Measurements from ENCODE around the gene ZMYND12.

DNA sequence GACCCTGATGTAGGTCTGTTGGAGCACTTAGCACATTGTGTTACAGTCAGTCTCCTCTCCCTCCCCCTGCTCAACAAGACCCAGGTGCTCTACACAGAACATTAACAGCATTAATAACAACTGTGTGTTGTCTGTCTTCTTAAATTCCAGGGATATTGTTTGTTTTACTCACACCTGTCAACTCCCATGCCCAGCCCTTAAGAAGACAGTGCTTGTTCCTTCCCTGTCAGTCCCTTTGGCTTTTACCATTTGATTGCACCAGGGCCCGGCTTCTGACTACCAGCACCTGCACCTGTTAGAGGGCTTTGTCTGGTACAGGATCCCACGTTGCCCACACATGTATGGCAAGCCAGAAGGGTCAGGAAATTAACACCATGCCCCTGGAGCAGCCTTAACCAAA lies 63.6 kb downstream of the ZMYND12 start:
- TF ChIP-seq POLR2A (IDR thresholded peaks at IDR 0.05; ENCODE audit: low read depth, low read length) (no peak), MAFK (IDR thresholded peaks at IDR 0.05; ENCODE audit: low read depth, low read length) (no peak), MXI1 (IDR thresholded peaks at IDR 0.05; ENCODE audit: borderline replicate concordance, low read depth, low read length) (no peak), CHD1 (IDR thresholded peaks at IDR 0.05; ENCODE audit: low read depth, low read length) (no peak), BHLHE40 (IDR thresholded peaks at IDR 0.05; ENCODE audit: low read depth, low read length) (no peak)
- TF ChIP-seq, protein P1, sequence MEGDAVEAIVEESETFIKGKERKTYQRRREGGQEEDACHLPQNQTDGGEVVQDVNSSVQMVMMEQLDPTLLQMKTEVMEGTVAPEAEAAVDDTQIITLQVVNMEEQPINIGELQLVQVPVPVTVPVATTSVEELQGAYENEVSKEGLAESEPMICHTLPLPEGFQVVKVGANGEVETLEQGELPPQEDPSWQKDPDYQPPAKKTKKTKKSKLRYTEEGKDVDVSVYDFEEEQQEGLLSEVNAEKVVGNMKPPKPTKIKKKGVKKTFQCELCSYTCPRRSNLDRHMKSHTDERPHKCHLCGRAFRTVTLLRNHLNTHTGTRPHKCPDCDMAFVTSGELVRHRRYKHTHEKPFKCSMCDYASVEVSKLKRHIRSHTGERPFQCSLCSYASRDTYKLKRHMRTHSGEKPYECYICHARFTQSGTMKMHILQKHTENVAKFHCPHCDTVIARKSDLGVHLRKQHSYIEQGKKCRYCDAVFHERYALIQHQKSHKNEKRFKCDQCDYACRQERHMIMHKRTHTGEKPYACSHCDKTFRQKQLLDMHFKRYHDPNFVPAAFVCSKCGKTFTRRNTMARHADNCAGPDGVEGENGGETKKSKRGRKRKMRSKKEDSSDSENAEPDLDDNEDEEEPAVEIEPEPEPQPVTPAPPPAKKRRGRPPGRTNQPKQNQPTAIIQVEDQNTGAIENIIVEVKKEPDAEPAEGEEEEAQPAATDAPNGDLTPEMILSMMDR (conservative IDR thresholded peaks at IDR 0.05; ENCODE audit: low read depth, low read length): no peak
- TF ChIP-seq, protein P2, sequence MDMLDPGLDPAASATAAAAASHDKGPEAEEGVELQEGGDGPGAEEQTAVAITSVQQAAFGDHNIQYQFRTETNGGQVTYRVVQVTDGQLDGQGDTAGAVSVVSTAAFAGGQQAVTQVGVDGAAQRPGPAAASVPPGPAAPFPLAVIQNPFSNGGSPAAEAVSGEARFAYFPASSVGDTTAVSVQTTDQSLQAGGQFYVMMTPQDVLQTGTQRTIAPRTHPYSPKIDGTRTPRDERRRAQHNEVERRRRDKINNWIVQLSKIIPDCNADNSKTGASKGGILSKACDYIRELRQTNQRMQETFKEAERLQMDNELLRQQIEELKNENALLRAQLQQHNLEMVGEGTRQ (IDR thresholded peaks at IDR 0.05; ENCODE audit: low read depth, low read length): no peak

Measured in IMR-90 (cell line).